GM18951 (cell line): Measurements from ENCODE around the gene PGS1.

Source experiments
- POLR2A ChIP-seq: IDR thresholded peaks from 4 replicates; pipeline ENCODE4 v1.6.1; 2011; ENCODE audit warnings: mild to moderate bottlenecking; ENCODE audit not compliant: insufficient read length, insufficient read depth; ENCODE audit errors: extremely low read depth
- in situ Hi-C: fragments of 300-500 bp; cut with MboI; formaldehyde crosslinking; loops from one replicate; pipeline ENCODE4 v1.12.0; 2022; ENCODE audit warnings: low sequenced_read_pairs, mixed read lengths, inconsistent platforms; ENCODE audit not compliant: unreplicated experiment

Gene PGS1

DNA sequence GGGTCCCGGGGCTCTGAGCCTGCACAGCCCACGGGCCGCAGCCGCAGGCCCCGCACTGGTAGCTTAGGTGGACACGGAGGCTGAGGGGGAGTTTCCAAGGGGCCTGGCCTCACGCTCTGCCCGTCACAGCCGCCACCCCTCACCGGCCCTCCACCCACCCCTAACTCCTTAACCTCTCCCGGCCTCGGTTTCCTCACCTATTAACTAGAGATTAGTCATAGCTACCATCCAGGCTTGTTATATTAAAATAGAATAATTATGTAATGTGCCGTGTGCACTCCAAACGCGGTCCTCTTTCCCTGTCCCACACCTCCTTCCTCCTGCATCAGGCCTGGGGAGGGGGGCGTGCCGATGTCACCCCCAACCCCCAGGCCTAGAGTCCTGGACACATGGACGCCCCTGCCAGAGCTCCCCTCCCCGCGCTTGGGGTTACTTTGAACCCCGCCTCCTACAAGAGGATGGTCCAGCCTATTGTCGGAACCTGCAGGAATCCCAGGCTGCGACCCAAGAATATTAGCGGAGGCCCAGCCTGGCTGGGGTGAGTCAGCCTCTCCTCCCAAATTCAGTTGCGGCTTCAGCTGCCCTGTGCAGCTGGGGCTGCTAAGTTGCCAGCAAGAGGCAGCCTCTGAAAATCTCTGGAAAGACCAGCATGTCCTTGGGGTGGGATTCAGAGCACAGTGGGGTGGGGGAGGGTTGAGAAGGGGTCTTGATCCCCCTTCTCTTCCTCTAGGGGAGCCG lies 35.8 kb upstream of the PGS1 start:
- in situ Hi-C loops: no loop called here
- no peak for TF ChIP-seq POLR2A

- in situ Hi-C loops: no loop called here
- no peak for TF ChIP-seq POLR2A
These were observed 35.3 kb upstream of the PGS1 start for GRCh38 chr17:78343187-78343542.

GRCh38 chr17:78343543-78344201 lies 34.8 kb upstream of the PGS1 start:
- in situ Hi-C loops: no loop called here
- TF ChIP-seq POLR2A: peak; percentile 33

DNA sequence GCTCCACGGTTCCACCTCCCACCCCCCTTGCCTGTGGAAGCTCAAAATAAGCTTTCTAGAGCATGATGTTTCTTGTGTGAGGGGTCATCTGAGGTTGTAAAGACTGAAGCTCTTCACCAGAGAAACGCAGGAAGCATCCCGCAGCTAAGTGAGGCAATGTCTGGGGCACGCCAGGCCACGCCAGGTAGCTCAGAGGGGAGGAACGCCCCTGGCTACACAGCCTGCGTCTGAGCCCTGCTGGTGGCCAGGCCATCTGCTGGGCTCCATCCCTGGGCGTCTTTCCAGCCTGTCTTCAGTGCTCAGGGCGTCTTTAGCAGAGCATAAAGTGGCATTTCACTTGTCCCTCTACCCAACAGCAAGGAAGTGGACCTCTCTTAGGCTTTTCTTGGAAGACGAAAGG lies 33.8 kb upstream of the PGS1 start:
- no peak for TF ChIP-seq POLR2A
- in situ Hi-C loops: no loop called here

- TF ChIP-seq POLR2A: no peak
- in situ Hi-C loops: no loop called here
These were observed 33.3 kb upstream of the PGS1 start for GRCh38 chr17:78345172-78345571.

DNA sequence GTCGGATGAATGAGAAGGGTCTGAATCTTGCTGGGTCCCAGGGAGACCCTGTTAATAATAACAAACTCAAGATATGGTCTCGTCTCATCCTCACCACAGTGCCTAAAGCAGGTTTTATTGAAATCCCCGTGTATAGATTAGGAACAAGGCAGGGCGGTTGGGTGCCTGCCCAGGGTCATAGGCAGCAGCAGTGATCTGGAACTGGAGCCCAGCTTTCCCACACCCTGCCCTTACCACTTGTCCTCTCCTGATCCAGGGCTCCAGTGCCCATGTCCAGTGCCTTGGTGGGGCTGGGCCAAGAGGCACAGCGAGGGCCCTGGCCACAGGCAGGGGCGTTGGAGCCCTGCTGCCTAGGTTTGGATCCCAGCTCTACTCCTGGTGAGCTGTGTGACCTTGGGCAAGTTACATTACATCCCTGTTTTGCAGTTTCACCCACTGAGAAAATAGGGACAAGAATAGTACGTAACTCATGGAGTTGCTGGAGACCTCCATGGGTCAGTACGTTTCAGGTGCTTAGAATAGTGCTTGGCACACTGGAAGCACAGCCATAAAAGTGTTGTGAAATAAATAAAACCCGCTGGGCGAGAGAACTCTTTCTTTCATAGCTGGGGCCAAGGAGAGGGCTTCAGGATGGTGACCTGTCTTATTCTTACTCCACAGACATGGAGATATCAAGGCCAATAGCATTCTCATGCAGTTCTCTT lies 32.5 kb upstream of the PGS1 start:
- in situ Hi-C loops: no loop called here
- no peak for TF ChIP-seq POLR2A

GRCh38 chr17:78346605-78347250 lies 31.7 kb upstream of the PGS1 start:
- TF ChIP-seq POLR2A: no peak
- in situ Hi-C loops: no loop called here

DNA sequence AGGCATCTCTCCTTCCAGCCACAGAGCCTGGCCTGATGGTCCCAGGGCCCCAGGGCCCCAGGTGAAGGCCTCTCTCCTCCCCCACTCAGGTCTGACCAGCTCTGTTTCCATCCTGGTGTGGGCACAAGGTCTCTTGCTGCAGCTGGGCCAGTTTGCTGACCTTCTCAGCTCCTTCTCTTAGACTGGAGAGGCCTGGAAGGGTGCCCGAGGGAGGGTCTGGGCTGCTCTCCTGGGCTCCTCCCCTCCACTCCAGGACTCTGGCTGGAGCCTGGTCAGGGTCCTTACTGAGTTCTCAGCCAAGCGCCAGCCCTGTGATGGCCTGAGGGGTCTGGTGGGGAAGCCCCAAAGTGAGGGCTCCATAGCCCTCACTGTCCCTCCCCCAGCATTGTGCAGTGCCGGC lies 31.0 kb upstream of the PGS1 start:
- in situ Hi-C loops: no loop called here
- no peak for TF ChIP-seq POLR2A

DNA sequence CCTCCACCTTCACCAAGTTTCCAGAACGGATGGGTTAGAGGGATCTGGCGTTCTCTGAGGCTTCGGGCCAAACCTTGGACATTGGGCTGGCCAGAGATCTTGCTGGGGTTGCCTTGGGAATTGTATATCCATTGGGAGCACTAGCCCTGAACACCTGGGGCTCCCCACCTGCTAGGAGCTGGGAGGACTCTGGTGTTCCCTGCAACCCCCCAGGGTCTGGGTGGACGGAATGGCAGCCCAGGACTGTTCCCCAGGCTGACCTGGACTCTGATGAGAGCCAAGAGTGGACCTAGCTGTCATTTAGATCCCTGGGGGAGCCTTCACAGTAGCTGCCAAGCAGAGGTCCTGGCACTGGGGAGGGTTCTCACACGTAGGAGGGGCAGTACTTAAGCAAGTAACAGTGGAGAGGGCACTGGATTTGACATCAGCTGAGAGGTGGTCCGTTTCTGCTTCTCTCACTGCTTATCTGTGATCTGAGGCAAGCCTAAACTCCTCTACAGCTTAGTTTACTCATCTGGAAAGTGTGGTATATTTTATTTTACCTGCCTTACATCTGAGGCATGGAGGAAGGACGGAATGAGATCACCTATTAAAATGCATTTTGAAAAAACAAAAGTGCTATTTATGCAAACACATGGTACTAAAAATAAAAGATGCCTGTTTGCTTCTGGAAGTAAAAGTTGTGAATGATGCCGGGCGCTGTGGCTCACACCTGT lies 30.2 kb upstream of the PGS1 start:
- no peak for TF ChIP-seq POLR2A
- in situ Hi-C loops: no loop called here

- TF ChIP-seq POLR2A: no peak
These were observed 28.4 kb upstream of the PGS1 start for GRCh38 chr17:78349891-78350642.

DNA sequence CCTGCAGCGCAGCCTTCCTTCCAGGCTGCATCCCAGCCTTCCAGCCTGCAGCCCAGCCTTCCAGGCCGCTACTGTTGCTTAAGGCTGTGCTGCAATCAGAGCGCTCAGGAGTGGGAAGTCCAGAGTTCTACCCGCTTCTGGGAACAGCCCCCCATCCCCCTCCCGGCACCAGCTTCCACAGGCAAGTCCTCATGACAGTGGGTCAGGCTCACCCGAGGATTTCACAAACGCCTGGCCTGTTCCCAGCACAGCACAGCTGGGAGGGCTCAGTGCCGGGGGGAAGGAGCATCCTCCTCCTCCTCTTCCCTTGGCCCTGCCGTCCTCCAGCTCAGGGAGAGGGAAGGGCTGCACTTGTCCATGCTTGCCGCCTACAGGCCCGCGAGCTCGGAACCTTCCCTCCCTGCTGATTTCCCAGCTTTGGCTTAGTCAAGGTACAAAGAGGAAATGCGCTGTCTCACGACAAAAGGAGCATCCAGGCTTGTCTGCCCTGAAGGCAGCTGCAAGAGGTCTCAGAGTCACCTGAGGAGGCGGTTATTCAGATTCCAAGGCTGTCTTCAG lies 26.9 kb upstream of the PGS1 start:
- in situ Hi-C loops: no loop called here
- no peak for TF ChIP-seq POLR2A

More at GRCh38 chr17:78349891-78350642, 28.4 kb upstream of the PGS1 start:
- in situ Hi-C loops: no loop called here

GRCh38 chr17:78353834-78354233 lies 24.6 kb upstream of the PGS1 start:
- in situ Hi-C loops: no loop called here
- no peak for TF ChIP-seq POLR2A
